ENCODE data around the gene MICB. TPM values are rescaled to one million over a fixed set of nuclear protein-coding genes. Genes with fewer than 3 reads are reported as not detected.
A peak's percentile ranks its signal among the peaks of the same experiment; 100 is the strongest.

Gene MICB
- total and polyA plus RNA-seq, 9 of the 15 experiments (the other 6 are each of a cell fraction or from before 2014, with no cell fraction given) = 13.3 to 34.5 (median 19.8) TPM

- TF ChIP-seq, protein P1, sequence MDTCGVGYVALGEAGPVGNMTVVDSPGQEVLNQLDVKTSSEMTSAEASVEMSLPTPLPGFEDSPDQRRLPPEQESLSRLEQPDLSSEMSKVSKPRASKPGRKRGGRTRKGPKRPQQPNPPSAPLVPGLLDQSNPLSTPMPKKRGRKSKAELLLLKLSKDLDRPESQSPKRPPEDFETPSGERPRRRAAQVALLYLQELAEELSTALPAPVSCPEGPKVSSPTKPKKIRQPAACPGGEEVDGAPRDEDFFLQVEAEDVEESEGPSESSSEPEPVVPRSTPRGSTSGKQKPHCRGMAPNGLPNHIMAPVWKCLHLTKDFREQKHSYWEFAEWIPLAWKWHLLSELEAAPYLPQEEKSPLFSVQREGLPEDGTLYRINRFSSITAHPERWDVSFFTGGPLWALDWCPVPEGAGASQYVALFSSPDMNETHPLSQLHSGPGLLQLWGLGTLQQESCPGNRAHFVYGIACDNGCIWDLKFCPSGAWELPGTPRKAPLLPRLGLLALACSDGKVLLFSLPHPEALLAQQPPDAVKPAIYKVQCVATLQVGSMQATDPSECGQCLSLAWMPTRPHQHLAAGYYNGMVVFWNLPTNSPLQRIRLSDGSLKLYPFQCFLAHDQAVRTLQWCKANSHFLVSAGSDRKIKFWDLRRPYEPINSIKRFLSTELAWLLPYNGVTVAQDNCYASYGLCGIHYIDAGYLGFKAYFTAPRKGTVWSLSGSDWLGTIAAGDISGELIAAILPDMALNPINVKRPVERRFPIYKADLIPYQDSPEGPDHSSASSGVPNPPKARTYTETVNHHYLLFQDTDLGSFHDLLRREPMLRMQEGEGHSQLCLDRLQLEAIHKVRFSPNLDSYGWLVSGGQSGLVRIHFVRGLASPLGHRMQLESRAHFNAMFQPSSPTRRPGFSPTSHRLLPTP (IDR thresholded peaks at IDR 0.05; ENCODE audit: borderline replicate concordance, extremely low read depth, insufficient read length) = no peak
- TF ChIP-seq LCOR (CRISPR knock-in tag; IDR thresholded peaks at IDR 0.05) (peak; percentile 69), ETV6 (IDR thresholded peaks at IDR 0.05; ENCODE audit: borderline replicate concordance in 1 of 2, low read depth in 2 of 2, low read length in 1 of 2) (peak in 1 of 2 experiments; percentile 51; a peak in 1 of 4 replicates), ETV6 (CRISPR knock-in tag; IDR thresholded peaks at IDR 0.05; ENCODE audit: borderline replicate concordance) (no peak), EZH2 (IDR thresholded peaks at IDR 0.05; ENCODE audit: borderline replicate concordance, low read depth, low read length) (no peak), BRCA1 (IDR thresholded peaks at IDR 0.05) (no peak), BRCA1 (CRISPR knock-in tag; IDR thresholded peaks at IDR 0.05) (no peak), ZBTB9 (CRISPR knock-in tag; IDR thresholded peaks at IDR 0.05) (no peak), SLC30A9 (CRISPR knock-in tag; IDR thresholded peaks at IDR 0.05) (no peak), HDAC3 (IDR thresholded peaks at IDR 0.05; ENCODE audit: borderline replicate concordance, partially characterized antibody) (peak; percentile 72)
- TF ChIP-seq, protein P2, sequence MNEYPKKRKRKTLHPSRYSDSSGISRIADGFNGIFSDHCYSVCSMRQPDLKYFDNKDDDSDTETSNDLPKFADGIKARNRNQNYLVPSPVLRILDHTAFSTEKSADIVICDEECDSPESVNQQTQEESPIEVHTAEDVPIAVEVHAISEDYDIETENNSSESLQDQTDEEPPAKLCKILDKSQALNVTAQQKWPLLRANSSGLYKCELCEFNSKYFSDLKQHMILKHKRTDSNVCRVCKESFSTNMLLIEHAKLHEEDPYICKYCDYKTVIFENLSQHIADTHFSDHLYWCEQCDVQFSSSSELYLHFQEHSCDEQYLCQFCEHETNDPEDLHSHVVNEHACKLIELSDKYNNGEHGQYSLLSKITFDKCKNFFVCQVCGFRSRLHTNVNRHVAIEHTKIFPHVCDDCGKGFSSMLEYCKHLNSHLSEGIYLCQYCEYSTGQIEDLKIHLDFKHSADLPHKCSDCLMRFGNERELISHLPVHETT (CRISPR knock-in tag; conservative IDR thresholded peaks at IDR 0.05 in 1 of 2, IDR thresholded peaks at IDR 0.05 in 1 of 2) = peak in 1 of 2 experiments; percentile 44; a peak in 1 of 4 replicates
These were observed 60.9 kb downstream of the MICB start (continued) for GRCh38 chr6:31558631-31559500.

Data from K562 (cell line).